Mesodermal cell (in vitro differentiated cells): Measurements from ENCODE around the gene INTS6L.

Experiments
- H3K27ac ChIP-seq: 2 replicates; pipeline ENCODE4 v1.7.0; 2013; ENCODE audit warnings: mild to moderate bottlenecking, low read depth, low read length, moderate library complexity; ENCODE audit not compliant: severe bottlenecking
- H3K36me3 ChIP-seq: 2 replicates; pipeline ENCODE4 v1.7.1; 2013; ENCODE audit warnings: mild to moderate bottlenecking, low read length, moderate library complexity; ENCODE audit not compliant: control insufficient read depth, insufficient read depth
- H3K4me1 ChIP-seq: one replicate; pipeline ENCODE4 v1.7.1; 2013; ENCODE audit warnings: mild to moderate bottlenecking, low read length; ENCODE audit not compliant: insufficient read depth, control insufficient read depth, poor library complexity, severe bottlenecking
- H3K4me3 ChIP-seq: 2 replicates; pipeline ENCODE4 v1.7.0; 2013; ENCODE audit warnings: low read length, control low read depth, mild to moderate bottlenecking; ENCODE audit not compliant: insufficient read depth, poor library complexity, severe bottlenecking; ENCODE audit errors: extremely low read depth
- H3K9me3 ChIP-seq: 2 replicates; pipeline ENCODE4 v1.7.1; 2013; ENCODE audit warnings: mild to moderate bottlenecking, low read length, moderate library complexity; ENCODE audit not compliant: control insufficient read depth
- WGBS, 2 experiments: methylation state at CpG; one replicate each; pipeline ENCODE4 v1.1.5; 2013; ENCODE audit warnings: missing lambda C conversion rate in 2 of 2; ENCODE audit not compliant: insufficient coverage in 2 of 2; 5-methylcytosine and 5-hydroxymethylcytosine counted together

Gene INTS6L

GRCh38 chrX:135522878-135523693, 2.6 kb downstream of the INTS6L start:
- 90 to 94% methylated on average over 8 to 9 of the region's 20 CpGs for WGBS, 2 experiments
- Histone ChIP-seq H3K36me3 (no peaks in the 10 kb centered on the region), H3K9me3 (no peaks in the 10 kb centered on the region), H3K4me3 (peak overlapping the region; percentile 46), H3K4me1 (peaks cover 10% of the 10 kb centered on the region), H3K27ac (peak overlapping the region; percentile 92)

DNA sequence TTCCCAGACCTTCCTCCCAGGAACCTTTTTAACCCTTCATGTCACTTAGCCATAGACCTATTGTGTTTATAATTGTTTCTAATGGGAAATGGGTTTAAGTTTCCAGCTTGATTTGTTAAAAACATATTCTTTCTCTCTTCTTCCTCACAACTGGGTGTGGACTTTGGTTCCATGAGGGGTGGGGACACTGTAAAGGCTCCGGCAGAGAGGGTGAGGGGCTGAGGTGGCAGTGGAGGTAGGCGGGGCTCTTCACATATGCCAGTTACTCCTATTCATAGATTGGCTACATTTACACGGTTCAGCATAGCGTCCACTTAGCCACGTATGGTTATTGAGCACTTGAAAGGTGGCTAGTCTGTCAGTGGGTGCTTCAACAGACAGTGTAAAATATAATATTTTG, 7.8 kb downstream of the INTS6L start:
- no peak overlapping the region for H3K27ac ChIP-seq
- WGBS, 2 experiments, result no CpG with 5 or more reads among the region's 5 CpGs

DNA sequence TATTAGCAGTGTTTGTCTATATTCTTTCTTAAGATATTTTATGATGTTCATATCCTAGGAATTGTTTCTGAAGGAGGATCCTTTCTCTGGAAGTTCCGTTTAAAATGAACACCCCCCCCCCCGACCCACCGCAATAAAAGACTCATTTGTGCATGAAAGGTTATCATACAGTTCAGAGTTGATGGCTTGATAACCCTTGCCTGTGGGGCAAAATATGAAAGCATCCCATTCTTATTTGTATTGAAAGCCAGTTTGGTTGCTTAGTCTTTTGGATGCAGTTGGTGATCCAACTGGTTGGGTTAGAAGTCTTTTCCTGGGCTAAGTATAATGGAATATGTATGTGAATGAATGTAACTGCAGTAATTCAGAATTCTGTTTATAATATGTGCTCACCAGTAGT, 8.3 kb downstream of the INTS6L start:
- WGBS, 2 experiments, result no CpG with 5 or more reads among the region's 3 CpGs
- Histone ChIP-seq H3K36me3 (no peaks in the 10 kb centered on the region), H3K4me1 (no peaks in the 10 kb centered on the region), H3K27ac (no peak overlapping the region), H3K4me3 (no peak overlapping the region), H3K9me3 (no peaks in the 10 kb centered on the region)

More for the DNA sequence above, 7.8 kb downstream of the INTS6L start:
- Histone ChIP-seq H3K9me3 (no peaks in the 10 kb centered on the region), H3K36me3 (no peaks in the 10 kb centered on the region), H3K4me3 (no peak overlapping the region), H3K4me1 (peaks cover 2% of the 10 kb centered on the region)

- Histone ChIP-seq H3K4me1 (no peaks in the 10 kb centered on the region), H3K4me3 (no peak overlapping the region), H3K9me3 (no peaks in the 10 kb centered on the region), H3K27ac (no peak overlapping the region), H3K36me3 (no peaks in the 10 kb centered on the region)
- no CpG with 5 or more reads among the region's 1 CpG for WGBS, 2 experiments
Measured at GRCh38 chrX:135530097-135530496, 9.6 kb downstream of the INTS6L start.

DNA sequence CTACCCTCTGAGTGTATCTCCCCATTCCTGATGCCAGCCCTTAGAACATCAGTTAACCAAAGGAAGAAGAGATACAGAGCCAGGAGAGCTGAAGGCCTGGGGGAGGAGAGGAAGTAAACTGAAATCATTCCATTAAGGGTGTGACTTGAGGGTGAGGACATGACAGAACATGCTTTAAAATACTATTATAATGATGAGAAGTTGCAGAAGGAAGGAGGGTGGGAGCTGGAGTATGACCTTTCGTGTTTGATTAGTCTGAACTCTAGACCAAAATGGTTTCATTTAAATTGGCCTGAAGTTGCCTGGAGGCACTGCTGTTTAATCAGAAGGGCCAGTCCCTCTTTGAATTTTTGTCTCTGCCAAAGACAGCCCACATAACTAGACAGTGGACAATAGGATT, 11.4 kb downstream of the INTS6L start:
- Histone ChIP-seq H3K4me1 (no peaks in the 10 kb centered on the region), H3K27ac (no peak overlapping the region)
- 80 to 100% methylated on average over 1 of the region's 1 CpG for WGBS, 2 experiments

GRCh38 chrX:135535077-135535940, 14.8 kb downstream of the INTS6L start:
- no peaks in the 10 kb centered on the region for H3K36me3 ChIP-seq
- no peaks in the 10 kb centered on the region for H3K4me1 ChIP-seq
- no peak overlapping the region for H3K4me3 ChIP-seq
- no peaks in the 10 kb centered on the region for H3K9me3 ChIP-seq
- 100% methylated on average over 1 of the region's 1 CpG; no CpG with 5 or more reads in 1 of the 2 experiments for WGBS, 2 experiments
- H3K27ac ChIP-seq, result no peak overlapping the region

More for the DNA sequence above, 11.4 kb downstream of the INTS6L start:
- Histone ChIP-seq H3K9me3 (no peaks in the 10 kb centered on the region), H3K4me3 (no peak overlapping the region), H3K36me3 (no peaks in the 10 kb centered on the region)

GRCh38 chrX:135536877-135537276, 16.4 kb downstream of the INTS6L start:
- Histone ChIP-seq H3K36me3 (no peaks in the 10 kb centered on the region), H3K4me1 (no peaks in the 10 kb centered on the region), H3K27ac (no peak overlapping the region), H3K4me3 (no peak overlapping the region), H3K9me3 (no peaks in the 10 kb centered on the region)

- no CpG with 5 or more reads among the region's 1 CpG for WGBS, 2 experiments
- H3K4me1 ChIP-seq, result no peaks in the 10 kb centered on the region
- no peak overlapping the region for H3K4me3 ChIP-seq
- no peaks in the 10 kb centered on the region for H3K36me3 ChIP-seq
- no peaks in the 10 kb centered on the region for H3K9me3 ChIP-seq
- H3K27ac ChIP-seq, result no peak overlapping the region
Measured at GRCh38 chrX:135541351-135541750, 20.9 kb downstream of the INTS6L start.

- 100% methylated on average over 1 of the region's 1 CpG; no CpG with 5 or more reads in 1 of the 2 experiments for WGBS, 2 experiments
- no peaks in the 10 kb centered on the region for H3K9me3 ChIP-seq
- no peaks in the 10 kb centered on the region for H3K4me1 ChIP-seq
Measured at GRCh38 chrX:135543172-135543571, 22.7 kb downstream of the INTS6L start.

GRCh38 chrX:135543924-135544323, 23.5 kb downstream of the INTS6L start:
- no peak overlapping the region for H3K27ac ChIP-seq
- no CpG with 5 or more reads among the region's 2 CpGs for WGBS, 2 experiments
- H3K4me3 ChIP-seq, result no peak overlapping the region
- peaks cover 5% of the 10 kb centered on the region for H3K36me3 ChIP-seq
- H3K4me1 ChIP-seq, result no peaks in the 10 kb centered on the region
- H3K9me3 ChIP-seq, result no peaks in the 10 kb centered on the region

More at GRCh38 chrX:135543172-135543571, 22.7 kb downstream of the INTS6L start:
- H3K4me3 ChIP-seq, result no peak overlapping the region
- peaks cover 5% of the 10 kb centered on the region for H3K36me3 ChIP-seq
- H3K27ac ChIP-seq, result no peak overlapping the region
